Panc1 (cell line): ENCODE data around the gene ARMS2. TPM values are rescaled to one million over a fixed set of nuclear protein-coding genes. Genes with fewer than 3 reads are reported as not detected.

Experiments
- ATAC-seq: fragments of 200-7000 bp; cut with Tn5 transposase; 2 replicates; pipeline ENCODE4 v1.9.1; 2020; ENCODE audit warnings: mild to moderate bottlenecking, moderate library complexity
- BruUV-seq: library from RNA; stranded (reverse); fragments of 400-500 nt; replicated peaks from 2 replicates; lab custom pipeline; 2021; lab: Mats Ljungman, UMichigan
- CTCF ChIA-PET: fragments of 300-600 bp; sonication (Branson Sonifier 250); formaldehyde crosslinking; loops from one replicate; lab custom pipeline; 2022; ENCODE audit warnings: antibody characterized with exemption; lab: Charles Lee
- POLR2A ChIA-PET: fragments of 300-600 bp; sonication (Branson Sonifier 250); formaldehyde crosslinking; loops from one replicate; lab custom pipeline; 2022; ENCODE audit warnings: antibody characterized with exemption; lab: Charles Lee
- DNase-seq: peaks from one replicate; pipeline ENCODE4 v3.0.0-alpha.2; 2010; ENCODE audit warnings: low read depth, low spot score
- H3K27ac ChIP-seq: 2 replicates; pipeline ENCODE4 v1.5.1; 2011; ENCODE audit warnings: mild to moderate bottlenecking, low read length, inconsistent platforms
- H3K27me3 ChIP-seq: fragments of 200-500 bp; sonication (Bioruptor generic); 2 replicates; pipeline ENCODE4 v1.6.0; 2014; ENCODE audit warnings: low read length, inconsistent platforms; ENCODE audit not compliant: control insufficient read depth, insufficient read depth
- H3K36me3 ChIP-seq: fragments of 200-500 bp; sonication (Bioruptor generic); 2 replicates; pipeline ENCODE4 v1.5.1; 2014; ENCODE audit warnings: inconsistent platforms, mild to moderate bottlenecking, low read length, moderate library complexity; ENCODE audit not compliant: control insufficient read depth, insufficient read depth
- H3K4me1 ChIP-seq: 2 replicates; pipeline ENCODE4 v1.5.1; 2011; ENCODE audit warnings: inconsistent platforms, mild to moderate bottlenecking, low read length, moderate library complexity; ENCODE audit not compliant: control insufficient read depth, insufficient read depth
- H3K4me3 ChIP-seq, 2 experiments: 2 replicates each; pipeline ENCODE4 v1.5.1; 2011 to 2012; ENCODE audit warnings: low read depth in 2 of 2, low read length in 2 of 2, mild to moderate bottlenecking in 2 of 2, inconsistent platforms in 1 of 2, moderate library complexity in 1 of 2
- H3K9me3 ChIP-seq: fragments of 200-500 bp; sonication (Bioruptor generic); 2 replicates; pipeline ENCODE4 v1.5.1; 2014; ENCODE audit warnings: low read depth, mild to moderate bottlenecking, inconsistent platforms, low read length, moderate library complexity; ENCODE audit not compliant: control insufficient read depth, insufficient read depth
- POLR2AphosphoS5 ChIP-seq: IDR thresholded peaks from 2 replicates; pipeline ENCODE4 v1.6.1; 2012; ENCODE audit warnings: mild to moderate bottlenecking, low read depth, low read length, moderate library complexity
- SIN3A ChIP-seq: IDR thresholded peaks from 2 replicates; pipeline ENCODE4 v1.6.1; 2012; ENCODE audit warnings: low read depth, mild to moderate bottlenecking, low read length, moderate library complexity, borderline replicate concordance; ENCODE audit not compliant: insufficient read depth
- TCF7L2 ChIP-seq: IDR thresholded peaks from 2 replicates; pipeline ENCODE4 v1.6.1; 2011; ENCODE audit warnings: mild to moderate bottlenecking, low read depth, low read length, inconsistent platforms
- in situ Hi-C: cut with HindIII; loops from 2 replicates; pipeline ENCODE4 v1.10.0; 2016; ENCODE audit warnings: low sequenced_read_pairs, low pct_unique_long_range_greater_than_20kb
- intact Hi-C: fragments of 100-400 bp; cut with micrococcal nuclease; formaldehyde crosslinking; loops from one replicate; pipeline ENCODE4 v1.10.0; 2022; ENCODE audit not compliant: unreplicated experiment
- total RNA-seq: library from RNA; stranded (reverse); gene quantifications from one replicate; pipeline ENCODE4 v1.2.1, GENCODE V29; 2021; ENCODE audit not compliant: unreplicated experiment
- TF ChIP-seq, protein P1 (sequence below): fragments of 450-650 bp; IDR thresholded peaks from 2 replicates; pipeline ENCODE4 v1.5.1; 2017; ENCODE audit warnings: mild to moderate bottlenecking
- TF ChIP-seq, protein P2 (sequence below), 2 experiments: IDR thresholded peaks; 2 replicates each; pipeline ENCODE4 v1.6.1; 2011 to 2012; ENCODE audit warnings: low read depth in 2 of 2, control low read depth in 1 of 2, low read length in 1 of 2, mild to moderate bottlenecking in 1 of 2, moderate library complexity in 1 of 2; ENCODE audit not compliant: insufficient read depth in 1 of 2

ARMS2 gene
- total RNA-seq, 1 experiment from 2014 or later: not detected

DNA sequence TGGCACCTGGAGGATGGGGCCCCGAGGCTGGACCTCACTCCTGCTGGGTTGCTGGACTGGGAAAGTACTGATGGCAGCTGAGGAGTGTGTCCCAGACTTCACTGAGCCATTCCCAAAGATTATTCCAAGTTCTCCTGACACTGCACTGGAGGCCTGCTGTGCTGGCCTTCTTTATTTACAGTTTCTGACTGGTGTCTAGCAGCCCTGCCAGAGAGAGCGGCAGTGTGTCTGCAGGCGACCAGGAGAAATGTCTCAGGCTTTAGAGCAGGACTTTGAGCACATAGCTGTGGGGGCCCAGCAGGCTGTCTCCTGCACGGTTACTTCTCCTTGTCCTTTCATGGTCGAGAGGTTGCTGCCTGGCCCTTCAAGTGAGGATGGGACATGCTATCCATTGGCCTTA, 23.0 kb downstream of the ARMS2 start:
- no peaks in the 10 kb centered on the region for H3K36me3 ChIP-seq
- POLR2A ChIA-PET: no interaction called here

DNA sequence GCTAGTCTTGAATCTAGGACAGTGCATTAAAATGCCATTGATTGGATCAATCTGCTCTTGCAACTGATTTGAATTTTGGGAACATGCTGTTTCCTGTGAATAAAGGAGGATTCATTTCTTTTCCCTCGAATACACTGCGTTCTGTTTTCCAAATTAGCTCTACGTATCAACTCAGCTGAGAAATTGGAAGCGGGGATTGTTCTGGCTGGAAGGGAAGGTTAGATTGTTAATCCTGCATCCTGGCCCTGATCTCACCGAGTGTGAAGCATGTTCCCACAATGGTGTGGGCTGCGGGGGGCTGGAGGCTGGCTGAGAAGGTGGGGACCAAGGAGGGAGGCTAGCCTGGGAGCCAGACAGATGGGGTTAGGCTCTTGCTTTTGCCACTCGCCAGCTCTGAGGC, 24.5 kb downstream of the ARMS2 start:
- no peak overlapping the region for H3K4me3 ChIP-seq
- ATAC-seq (no peak), DNase-seq (no peak)
- ChIA-PET POLR2A (no interaction called here), CTCF (no interaction called here)
- in situ Hi-C loops: no loop called here
- intact Hi-C loops: no loop called here
- BruUV-seq: no TSS peak
- no peaks in the 10 kb centered on the region for H3K9me3 ChIP-seq
- H3K27ac ChIP-seq: no peak overlapping the region
- H3K27me3 ChIP-seq: no peaks in the 10 kb centered on the region
- TF ChIP-seq, protein P1, sequence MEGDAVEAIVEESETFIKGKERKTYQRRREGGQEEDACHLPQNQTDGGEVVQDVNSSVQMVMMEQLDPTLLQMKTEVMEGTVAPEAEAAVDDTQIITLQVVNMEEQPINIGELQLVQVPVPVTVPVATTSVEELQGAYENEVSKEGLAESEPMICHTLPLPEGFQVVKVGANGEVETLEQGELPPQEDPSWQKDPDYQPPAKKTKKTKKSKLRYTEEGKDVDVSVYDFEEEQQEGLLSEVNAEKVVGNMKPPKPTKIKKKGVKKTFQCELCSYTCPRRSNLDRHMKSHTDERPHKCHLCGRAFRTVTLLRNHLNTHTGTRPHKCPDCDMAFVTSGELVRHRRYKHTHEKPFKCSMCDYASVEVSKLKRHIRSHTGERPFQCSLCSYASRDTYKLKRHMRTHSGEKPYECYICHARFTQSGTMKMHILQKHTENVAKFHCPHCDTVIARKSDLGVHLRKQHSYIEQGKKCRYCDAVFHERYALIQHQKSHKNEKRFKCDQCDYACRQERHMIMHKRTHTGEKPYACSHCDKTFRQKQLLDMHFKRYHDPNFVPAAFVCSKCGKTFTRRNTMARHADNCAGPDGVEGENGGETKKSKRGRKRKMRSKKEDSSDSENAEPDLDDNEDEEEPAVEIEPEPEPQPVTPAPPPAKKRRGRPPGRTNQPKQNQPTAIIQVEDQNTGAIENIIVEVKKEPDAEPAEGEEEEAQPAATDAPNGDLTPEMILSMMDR: no peak
- TF ChIP-seq SIN3A (no peak), TCF7L2 (no peak), POLR2AphosphoS5 (no peak)
- TF ChIP-seq, protein P2, sequence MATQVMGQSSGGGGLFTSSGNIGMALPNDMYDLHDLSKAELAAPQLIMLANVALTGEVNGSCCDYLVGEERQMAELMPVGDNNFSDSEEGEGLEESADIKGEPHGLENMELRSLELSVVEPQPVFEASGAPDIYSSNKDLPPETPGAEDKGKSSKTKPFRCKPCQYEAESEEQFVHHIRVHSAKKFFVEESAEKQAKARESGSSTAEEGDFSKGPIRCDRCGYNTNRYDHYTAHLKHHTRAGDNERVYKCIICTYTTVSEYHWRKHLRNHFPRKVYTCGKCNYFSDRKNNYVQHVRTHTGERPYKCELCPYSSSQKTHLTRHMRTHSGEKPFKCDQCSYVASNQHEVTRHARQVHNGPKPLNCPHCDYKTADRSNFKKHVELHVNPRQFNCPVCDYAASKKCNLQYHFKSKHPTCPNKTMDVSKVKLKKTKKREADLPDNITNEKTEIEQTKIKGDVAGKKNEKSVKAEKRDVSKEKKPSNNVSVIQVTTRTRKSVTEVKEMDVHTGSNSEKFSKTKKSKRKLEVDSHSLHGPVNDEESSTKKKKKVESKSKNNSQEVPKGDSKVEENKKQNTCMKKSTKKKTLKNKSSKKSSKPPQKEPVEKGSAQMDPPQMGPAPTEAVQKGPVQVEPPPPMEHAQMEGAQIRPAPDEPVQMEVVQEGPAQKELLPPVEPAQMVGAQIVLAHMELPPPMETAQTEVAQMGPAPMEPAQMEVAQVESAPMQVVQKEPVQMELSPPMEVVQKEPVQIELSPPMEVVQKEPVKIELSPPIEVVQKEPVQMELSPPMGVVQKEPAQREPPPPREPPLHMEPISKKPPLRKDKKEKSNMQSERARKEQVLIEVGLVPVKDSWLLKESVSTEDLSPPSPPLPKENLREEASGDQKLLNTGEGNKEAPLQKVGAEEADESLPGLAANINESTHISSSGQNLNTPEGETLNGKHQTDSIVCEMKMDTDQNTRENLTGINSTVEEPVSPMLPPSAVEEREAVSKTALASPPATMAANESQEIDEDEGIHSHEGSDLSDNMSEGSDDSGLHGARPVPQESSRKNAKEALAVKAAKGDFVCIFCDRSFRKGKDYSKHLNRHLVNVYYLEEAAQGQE (IDR thresholded peaks at IDR 0.05; ENCODE audit: insufficient read depth in 1 of 2, low read depth in 2 of 2, low read length in 1 of 2): no peak
- no peaks in the 10 kb centered on the region for H3K36me3 ChIP-seq
- H3K4me1 ChIP-seq: no peaks in the 10 kb centered on the region

More for the DNA sequence above, 23.0 kb downstream of the ARMS2 start:
- Histone ChIP-seq H3K27ac (no peak overlapping the region), H3K27me3 (no peaks in the 10 kb centered on the region), H3K9me3 (no peaks in the 10 kb centered on the region), H3K4me3 (no peak overlapping the region), H3K4me1 (no peaks in the 10 kb centered on the region)
- BruUV-seq: no TSS peak
- no peak for ATAC-seq
- no peak for DNase-seq
- intact Hi-C loops (no loop called here), in situ Hi-C loops (no loop called here)
- CTCF ChIA-PET: interaction anchor here (0.6 kb wide), 1 partner anchor 19 kb away, joined by 6 read pairs; no protein-coding TSS in a partner anchor
- TF ChIP-seq, protein P1: no peak
- TF ChIP-seq, protein P2 (IDR thresholded peaks at IDR 0.05; ENCODE audit: insufficient read depth in 1 of 2, low read depth in 2 of 2, low read length in 1 of 2): no peak
- TF ChIP-seq SIN3A: no peak
- TF ChIP-seq POLR2AphosphoS5: no peak
- TF ChIP-seq TCF7L2: no peak
